GM20000 (cell line): ENCODE data around the gene ZMYND11.

ENCODE experiments used
- DNase-seq: peaks from one replicate; pipeline ENCODE4 v3.0.0; 2012; ENCODE audit warnings: low spot score
- TF ChIP-seq, protein P1 (sequence below): IDR thresholded peaks from 2 replicates; pipeline ENCODE4 v1.5.1; 2012; ENCODE audit warnings: mild to moderate bottlenecking, control low read depth; ENCODE audit errors: extremely low read depth, missing control alignments

The ZMYND11 gene

GRCh38 chr10:132946-133898 is 2.0 kb upstream of the ZMYND11 start:
- no peak for DNase-seq

GRCh38 chr10:134247-135131 is 766 bp upstream of the ZMYND11 start:
- peak; percentile 82 for DNase-seq
- TF ChIP-seq, protein P1, sequence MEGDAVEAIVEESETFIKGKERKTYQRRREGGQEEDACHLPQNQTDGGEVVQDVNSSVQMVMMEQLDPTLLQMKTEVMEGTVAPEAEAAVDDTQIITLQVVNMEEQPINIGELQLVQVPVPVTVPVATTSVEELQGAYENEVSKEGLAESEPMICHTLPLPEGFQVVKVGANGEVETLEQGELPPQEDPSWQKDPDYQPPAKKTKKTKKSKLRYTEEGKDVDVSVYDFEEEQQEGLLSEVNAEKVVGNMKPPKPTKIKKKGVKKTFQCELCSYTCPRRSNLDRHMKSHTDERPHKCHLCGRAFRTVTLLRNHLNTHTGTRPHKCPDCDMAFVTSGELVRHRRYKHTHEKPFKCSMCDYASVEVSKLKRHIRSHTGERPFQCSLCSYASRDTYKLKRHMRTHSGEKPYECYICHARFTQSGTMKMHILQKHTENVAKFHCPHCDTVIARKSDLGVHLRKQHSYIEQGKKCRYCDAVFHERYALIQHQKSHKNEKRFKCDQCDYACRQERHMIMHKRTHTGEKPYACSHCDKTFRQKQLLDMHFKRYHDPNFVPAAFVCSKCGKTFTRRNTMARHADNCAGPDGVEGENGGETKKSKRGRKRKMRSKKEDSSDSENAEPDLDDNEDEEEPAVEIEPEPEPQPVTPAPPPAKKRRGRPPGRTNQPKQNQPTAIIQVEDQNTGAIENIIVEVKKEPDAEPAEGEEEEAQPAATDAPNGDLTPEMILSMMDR: no peak

More at GRCh38 chr10:132946-133898, 2.0 kb upstream of the ZMYND11 start:
- TF ChIP-seq, protein P1: no peak

GRCh38 chr10:135601-136464 is 578 bp downstream of the ZMYND11 start:
- peak; percentile 73 for DNase-seq
- TF ChIP-seq, protein P1: no peak

DNA sequence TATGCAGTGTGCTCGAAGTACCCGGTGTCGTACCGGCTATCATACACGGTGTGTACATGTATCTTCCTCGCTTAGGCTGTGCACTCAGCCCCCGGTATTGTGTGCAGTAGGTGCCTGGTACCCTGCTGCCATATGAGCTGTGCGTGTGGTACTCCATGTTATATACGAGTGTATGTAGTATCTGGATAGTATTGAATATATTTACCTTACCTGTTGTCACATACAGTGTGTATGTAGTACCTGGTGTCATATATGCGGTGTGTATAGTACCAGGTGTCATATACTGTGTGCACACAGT is 1.2 kb downstream of the ZMYND11 start:
- no peak for DNase-seq
- TF ChIP-seq, protein P1: no peak

DNA sequence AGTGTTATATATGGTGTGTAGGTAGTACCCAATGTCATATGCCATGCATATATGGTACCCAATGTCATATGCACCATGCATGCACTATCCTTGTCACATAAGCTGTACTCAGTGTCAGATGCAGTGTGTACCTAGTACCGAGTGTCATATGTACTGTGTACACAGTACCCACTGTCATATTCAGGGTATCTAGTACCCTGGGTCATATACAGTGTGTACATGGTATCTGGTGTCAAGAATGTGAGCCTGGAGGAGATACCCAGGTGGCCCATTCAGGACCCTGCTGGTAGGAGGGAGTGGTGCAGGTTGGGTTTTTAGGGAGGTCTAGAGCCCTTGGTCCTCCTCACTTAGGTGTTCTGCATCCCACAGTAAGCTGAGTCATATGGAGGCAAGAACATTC is 1.8 kb downstream of the ZMYND11 start:
- TF ChIP-seq, protein P1: no peak
- DNase-seq: peak; percentile 39

GRCh38 chr10:137606-138005 is 2.4 kb downstream of the ZMYND11 start:
- TF ChIP-seq, protein P1: no peak
- no peak for DNase-seq
